CD4-positive, alpha-beta T cell (primary cell): ENCODE data around the gene ZNF423. TPM values are rescaled to one million over a fixed set of nuclear protein-coding genes. Genes with fewer than 3 reads are reported as not detected.

Source experiments
- ATAC-seq: fragments of 200-7000 bp; cut with Tn5 transposase; one replicate; pipeline ENCODE4 v1.10.0; 2022; ENCODE audit warnings: mild to moderate bottlenecking; ENCODE audit not compliant: poor library complexity
- CTCF ChIA-PET: fragments of 350-600 bp; sonication (Branson Sonifier 250); formaldehyde crosslinking; loops from one replicate; lab custom pipeline; 2021; ENCODE audit warnings: antibody characterized with exemption, inconsistent platforms; lab: Charles Lee
- POLR2A ChIA-PET: fragments of 350-600 bp; sonication (Branson Sonifier 250); formaldehyde crosslinking; loops from one replicate; lab custom pipeline; 2021; ENCODE audit warnings: antibody characterized with exemption, inconsistent platforms; lab: Charles Lee
- DNase-seq, 14 experiments: peaks; one replicate each; pipeline ENCODE4 v3.0.0-alpha.2; 2013 to 2020; ENCODE audit warnings: mixed read lengths in 2 of 14
- H3K27ac ChIP-seq, 2 donors: one replicate each; pipeline versions ENCODE4 v1.5.1 to v1.7.0; 2013; ENCODE audit warnings: low read length in 2 of 2, low read depth in 1 of 2, mild to moderate bottlenecking in 1 of 2
- H3K27me3 ChIP-seq, 2 experiments: 1 replicate in 1 of 2; 2 replicates in 1 of 2; pipeline versions ENCODE4 v1.6.1 to v1.7.0; 2013; ENCODE audit warnings: low read length in 2 of 2, control low read depth in 1 of 2, mild to moderate bottlenecking in 1 of 2, moderate library complexity in 1 of 2; ENCODE audit not compliant: insufficient read depth in 2 of 2, control insufficient read depth in 1 of 2
- H3K36me3 ChIP-seq: one replicate; pipeline ENCODE4 v1.6.1; 2013; ENCODE audit warnings: low read length, control low read depth; ENCODE audit not compliant: insufficient read depth
- H3K4me1 ChIP-seq: one replicate; pipeline ENCODE4 v1.6.1; 2013; ENCODE audit warnings: low read length, control low read depth; ENCODE audit not compliant: insufficient read depth
- H3K4me3 ChIP-seq: one replicate; pipeline ENCODE4 v1.5.1; 2013; ENCODE audit warnings: mild to moderate bottlenecking, low read length, moderate library complexity
- H3K9me3 ChIP-seq, 2 experiments: 1 replicate in 1 of 2; 2 replicates in 1 of 2; pipeline versions ENCODE4 v1.6.1 to v1.7.0; 2013; ENCODE audit warnings: low read length in 2 of 2, mild to moderate bottlenecking in 2 of 2, control low read depth in 1 of 2, moderate library complexity in 1 of 2; ENCODE audit not compliant: control insufficient read depth in 1 of 2, insufficient read depth in 1 of 2
- H3K27ac Mint-ChIP-seq: one replicate; pipeline ENCODE4 v1.8.0; 2020; ENCODE audit warnings: mixed read lengths
- H3K27me3 Mint-ChIP-seq: one replicate; pipeline ENCODE4 v1.8.0; 2021; ENCODE audit warnings: mixed read lengths
- H3K36me3 Mint-ChIP-seq: one replicate; pipeline ENCODE4 v1.8.0; 2021; ENCODE audit warnings: low read depth, mixed read lengths
- H3K4me1 Mint-ChIP-seq: one replicate; pipeline ENCODE4 v1.8.0; 2021; ENCODE audit warnings: low read depth, mixed read lengths
- H3K4me3 Mint-ChIP-seq: one replicate; pipeline ENCODE4 v1.8.0; 2020; ENCODE audit warnings: mild to moderate bottlenecking, mixed read lengths
- H3K9me3 Mint-ChIP-seq: one replicate; pipeline ENCODE4 v1.8.0; 2020; ENCODE audit warnings: mixed read lengths
- CTCF ChIP-seq: fragments of 200-600 bp; IDR thresholded peaks from one replicate; pipeline ENCODE4 v1.8.0; 2022; ENCODE audit warnings: antibody characterized with exemption, mild to moderate bottlenecking
- intact Hi-C, 2 experiments: fragments of 100-400 bp; cut with DNase I in 1 of 2; cut with micrococcal nuclease in 1 of 2; formaldehyde crosslinking; loops; one replicate each; pipeline versions ENCODE4 v1.15.1 to v1.9.0; 2023 to 2025; cut with DNase I, micrococcal nuclease
- total RNA-seq, 174 experiments: library from RNA in 2 of 174; stranded (reverse) in 2 of 174; gene quantifications; one replicate each; pipeline ENCODE4 v1.2.3 and lab custom pipeline; 2021 to 2026

Gene ZNF423
- total RNA-seq, 2 experiments from 2014 or later = not detected

- Histone ChIP-seq H3K27ac (no peak overlapping the region), H3K36me3 (no peaks in the 10 kb centered on the region), H3K9me3 (no peaks in the 10 kb centered on the region), H3K4me3 (no peak overlapping the region), H3K27me3 (peaks cover 5 to 21% of the 10 kb centered on the region in 2 experiments), H3K4me1 (no peaks in the 10 kb centered on the region)
- DNase-seq = no peak
- Mint-ChIP-seq H3K4me1 (no peaks in the 10 kb centered on the region), H3K27ac (no peak overlapping the region), H3K9me3 (no peaks in the 10 kb centered on the region), H3K27me3 (peaks cover 12% of the 10 kb centered on the region), H3K36me3 (no peaks in the 10 kb centered on the region), H3K4me3 (no peak overlapping the region)
- ATAC-seq = no peak
- no peak for TF ChIP-seq CTCF
- POLR2A ChIA-PET = no interaction called here
- CTCF ChIA-PET = no interaction called here
- intact Hi-C loops = no loop called here
These were observed 95.1 kb downstream of the ZNF423 start for GRCh38 chr16:49760815-49761214.

- Histone ChIP-seq H3K4me3 (no peak overlapping the region), H3K9me3 (no peaks in the 10 kb centered on the region), H3K27ac (no peak overlapping the region), H3K27me3 (peaks cover 16 to 33% of the 10 kb centered on the region in 2 experiments), H3K4me1 (no peaks in the 10 kb centered on the region), H3K36me3 (no peaks in the 10 kb centered on the region)
- Mint-ChIP-seq H3K4me1 (peaks cover 12% of the 10 kb centered on the region), H3K9me3 (no peaks in the 10 kb centered on the region), H3K4me3 (no peak overlapping the region), H3K27ac (no peak overlapping the region), H3K36me3 (no peaks in the 10 kb centered on the region), H3K27me3 (peaks cover 38% of the 10 kb centered on the region)
- DNase-seq (no peak), ATAC-seq (no peak)
- CTCF ChIA-PET = no interaction called here
- no peak for TF ChIP-seq CTCF
- POLR2A ChIA-PET = no interaction called here
- intact Hi-C loops = no loop called here
These were observed 98.3 kb downstream of the ZNF423 start for GRCh38 chr16:49757559-49758069.

- Mint-ChIP-seq H3K27me3 (peaks cover 43% of the 10 kb centered on the region), H3K27ac (no peak overlapping the region), H3K4me1 (peaks cover 12% of the 10 kb centered on the region), H3K9me3 (no peaks in the 10 kb centered on the region), H3K4me3 (no peak overlapping the region), H3K36me3 (no peaks in the 10 kb centered on the region)
- DNase-seq (no peak), ATAC-seq (no peak)
- no peak overlapping the region for H3K27ac ChIP-seq
- H3K27me3 ChIP-seq = peaks cover 20 to 36% of the 10 kb centered on the region in 2 experiments
- no peak for TF ChIP-seq CTCF
- no peak overlapping the region for H3K4me3 ChIP-seq
- CTCF ChIA-PET = no interaction called here
- H3K36me3 ChIP-seq = no peaks in the 10 kb centered on the region
- H3K4me1 ChIP-seq = no peaks in the 10 kb centered on the region
- H3K9me3 ChIP-seq = no peaks in the 10 kb centered on the region
- POLR2A ChIA-PET = no interaction called here
- intact Hi-C loops = no loop called here
These were observed 98.9 kb downstream of the ZNF423 start for GRCh38 chr16:49756775-49757558.
